Stimulated activated memory B cell treated with anti-CD40 and anti-IgM and Interleukin-4, amounts not matched to agents 10 μg/mL and 1 μg/mL and 100 μg/mL, for 72 hours (primary cell): ENCODE results near the gene LIMK2.
"Not testable (repeated sequence)": the region's sequence is repeated elsewhere in the genome, so short reads cannot be mapped to it uniquely, and the experiment has no call there.

ENCODE experiments used
- ATAC-seq: fragments of 150-1000 bp; cut with Tn5 transposase; 2 replicates; pipeline ENCODE4 v1.10.0; 2021
- H3K27ac Mint-ChIP-seq: one replicate; pipeline ENCODE4 v1.8.0; 2022; ENCODE audit warnings: mild to moderate bottlenecking, mixed read lengths
- H3K27me3 Mint-ChIP-seq: one replicate; pipeline ENCODE4 v1.8.0; 2022; ENCODE audit warnings: mixed read lengths
- H3K36me3 Mint-ChIP-seq: one replicate; pipeline ENCODE4 v1.8.0; 2022; ENCODE audit warnings: mixed read lengths
- H3K4me1 Mint-ChIP-seq: one replicate; pipeline ENCODE4 v1.8.0; 2022; ENCODE audit warnings: mixed read lengths
- H3K4me3 Mint-ChIP-seq: one replicate; pipeline ENCODE4 v1.8.0; 2022; ENCODE audit warnings: mild to moderate bottlenecking, moderate library complexity, mixed read lengths
- H3K9me3 Mint-ChIP-seq: one replicate; pipeline ENCODE4 v1.8.0; 2022; ENCODE audit warnings: mixed read lengths

LIMK2 gene

GRCh38 chr22:31229402-31230079 lies 17.4 kb downstream of the LIMK2 start:
- Mint-ChIP-seq H3K27ac (peak overlapping the region; percentile 13), H3K4me3 (no peak overlapping the region), H3K36me3 (peaks cover 20% of the 10 kb centered on the region), H3K4me1 (peaks cover 22% of the 10 kb centered on the region), H3K27me3 (no peaks in the 10 kb centered on the region), H3K9me3 (no peaks in the 10 kb centered on the region)
- no peak for ATAC-seq

- Mint-ChIP-seq H3K9me3 (no peaks in the 10 kb centered on the region), H3K27ac (peak overlapping the region; percentile 45), H3K4me3 (no peak overlapping the region)
Observed at GRCh38 chr22:31230155-31230870, 18.2 kb downstream of the LIMK2 start.

GRCh38 chr22:31230871-31231621 lies 18.9 kb downstream of the LIMK2 start:
- H3K9me3 Mint-ChIP-seq = no peaks in the 10 kb centered on the region
- no peak for ATAC-seq

More at GRCh38 chr22:31230155-31230870, 18.2 kb downstream of the LIMK2 start:
- H3K4me1 Mint-ChIP-seq = peaks cover 18% of the 10 kb centered on the region
- no peaks in the 10 kb centered on the region for H3K27me3 Mint-ChIP-seq
- ATAC-seq = no peak
- peaks cover 22% of the 10 kb centered on the region for H3K36me3 Mint-ChIP-seq

GRCh38 chr22:31233001-31233400 lies 20.9 kb downstream of the LIMK2 start:
- H3K4me1 Mint-ChIP-seq = peaks cover 18% of the 10 kb centered on the region
- no peaks in the 10 kb centered on the region for H3K27me3 Mint-ChIP-seq
- no peak for ATAC-seq
- no peak overlapping the region for H3K27ac Mint-ChIP-seq
- peaks cover 15% of the 10 kb centered on the region for H3K36me3 Mint-ChIP-seq
- H3K4me3 Mint-ChIP-seq = no peak overlapping the region
- H3K9me3 Mint-ChIP-seq = no peaks in the 10 kb centered on the region

More at GRCh38 chr22:31230871-31231621, 18.9 kb downstream of the LIMK2 start:
- Mint-ChIP-seq H3K36me3 (peaks cover 15% of the 10 kb centered on the region), H3K27me3 (no peaks in the 10 kb centered on the region), H3K4me3 (no peak overlapping the region), H3K27ac (peak overlapping the region; percentile 45), H3K4me1 (peaks cover 18% of the 10 kb centered on the region)

- Mint-ChIP-seq H3K36me3 (peaks cover 15% of the 10 kb centered on the region), H3K27me3 (no peaks in the 10 kb centered on the region), H3K4me1 (peaks cover 8% of the 10 kb centered on the region), H3K9me3 (no peaks in the 10 kb centered on the region), H3K4me3 (no peak overlapping the region), H3K27ac (no peak overlapping the region)
- no peak for ATAC-seq
Observed at GRCh38 chr22:31235081-31235480, 23.0 kb downstream of the LIMK2 start.

GRCh38 chr22:31236044-31236443 lies 23.9 kb downstream of the LIMK2 start:
- not testable (repeated sequence) for H3K4me1 Mint-ChIP-seq, H3K27ac Mint-ChIP-seq, H3K4me3 Mint-ChIP-seq, H3K27me3 Mint-ChIP-seq, H3K9me3 Mint-ChIP-seq, ATAC-seq
- H3K36me3 Mint-ChIP-seq = peaks cover 20% of the 10 kb centered on the region

- H3K4me1 Mint-ChIP-seq = no peaks in the 10 kb centered on the region
- no peak overlapping the region for H3K27ac Mint-ChIP-seq
- H3K36me3 Mint-ChIP-seq = peaks cover 36% of the 10 kb centered on the region
- H3K9me3 Mint-ChIP-seq = no peaks in the 10 kb centered on the region
- ATAC-seq = no peak
- no peaks in the 10 kb centered on the region for H3K27me3 Mint-ChIP-seq
- H3K4me3 Mint-ChIP-seq = no peak overlapping the region
Observed at GRCh38 chr22:31238057-31238456, 26.0 kb downstream of the LIMK2 start.

GRCh38 chr22:31239771-31240370 lies 27.8 kb downstream of the LIMK2 start:
- H3K36me3 Mint-ChIP-seq = peaks cover 27% of the 10 kb centered on the region
- no peak overlapping the region for H3K27ac Mint-ChIP-seq
- H3K4me3 Mint-ChIP-seq = no peak overlapping the region
- H3K27me3 Mint-ChIP-seq = no peaks in the 10 kb centered on the region
- H3K4me1 Mint-ChIP-seq = no peaks in the 10 kb centered on the region
- no peak for ATAC-seq
- no peaks in the 10 kb centered on the region for H3K9me3 Mint-ChIP-seq

GRCh38 chr22:31241200-31241599 lies 29.1 kb downstream of the LIMK2 start:
- Mint-ChIP-seq H3K27me3 (no peaks in the 10 kb centered on the region), H3K4me1 (no peaks in the 10 kb centered on the region), H3K27ac (no peak overlapping the region), H3K9me3 (no peaks in the 10 kb centered on the region), H3K4me3 (no peak overlapping the region), H3K36me3 (peaks cover 25% of the 10 kb centered on the region)
- no peak for ATAC-seq

- H3K27me3 Mint-ChIP-seq = no peaks in the 10 kb centered on the region
- H3K4me3 Mint-ChIP-seq = no peak overlapping the region
- no peak for ATAC-seq
- H3K9me3 Mint-ChIP-seq = no peaks in the 10 kb centered on the region
- H3K4me1 Mint-ChIP-seq = no peaks in the 10 kb centered on the region
- no peak overlapping the region for H3K27ac Mint-ChIP-seq
- H3K36me3 Mint-ChIP-seq = peaks cover 25% of the 10 kb centered on the region
Observed at GRCh38 chr22:31241936-31242335, 29.8 kb downstream of the LIMK2 start.

GRCh38 chr22:31243339-31244045 lies 31.4 kb downstream of the LIMK2 start:
- Mint-ChIP-seq H3K4me3 (no peak overlapping the region), H3K9me3 (no peaks in the 10 kb centered on the region), H3K4me1 (no peaks in the 10 kb centered on the region), H3K36me3 (peaks cover 25% of the 10 kb centered on the region), H3K27me3 (no peaks in the 10 kb centered on the region), H3K27ac (no peak overlapping the region)
- no peak for ATAC-seq

- H3K27ac Mint-ChIP-seq = no peak overlapping the region
- no peaks in the 10 kb centered on the region for H3K4me1 Mint-ChIP-seq
- ATAC-seq = no peak
Observed at GRCh38 chr22:31244046-31244942, 32.2 kb downstream of the LIMK2 start.

GRCh38 chr22:31244943-31245451 lies 32.9 kb downstream of the LIMK2 start:
- Mint-ChIP-seq H3K27me3 (no peaks in the 10 kb centered on the region), H3K27ac (no peak overlapping the region), H3K36me3 (peaks cover 25% of the 10 kb centered on the region), H3K4me3 (no peak overlapping the region), H3K4me1 (no peaks in the 10 kb centered on the region), H3K9me3 (no peaks in the 10 kb centered on the region)
- no peak for ATAC-seq

More at GRCh38 chr22:31244046-31244942, 32.2 kb downstream of the LIMK2 start:
- Mint-ChIP-seq H3K9me3 (no peaks in the 10 kb centered on the region), H3K36me3 (peaks cover 25% of the 10 kb centered on the region), H3K4me3 (no peak overlapping the region), H3K27me3 (no peaks in the 10 kb centered on the region)

GRCh38 chr22:31245998-31246397 lies 33.9 kb downstream of the LIMK2 start:
- not testable (repeated sequence) for H3K27ac Mint-ChIP-seq, ATAC-seq, H3K27me3 Mint-ChIP-seq, H3K4me3 Mint-ChIP-seq, H3K4me1 Mint-ChIP-seq, H3K9me3 Mint-ChIP-seq
- H3K36me3 Mint-ChIP-seq = peaks cover 21% of the 10 kb centered on the region
